BLaER1 (cell line): ENCODE measurements around the gene CCNT2.

Source experiments
- H3K27ac ChIP-seq: shearing (Covaris generic); formaldehyde crosslinking; 2 replicates; pipeline ENCODE4 v1.8.1; 2022
- H3K27me3 ChIP-seq: shearing (Covaris generic); formaldehyde crosslinking; 2 replicates; pipeline ENCODE4 v1.8.1; 2022
- H3K36me3 ChIP-seq: shearing (Covaris generic); formaldehyde crosslinking; 2 replicates; pipeline ENCODE4 v1.8.1; 2022
- H3K4me1 ChIP-seq: shearing (Covaris generic); formaldehyde crosslinking; 2 replicates; pipeline ENCODE4 v1.8.1; 2022
- H3K4me2 ChIP-seq: shearing (Covaris generic); formaldehyde crosslinking; 2 replicates; pipeline ENCODE4 v1.8.1; 2022
- H3K4me3 ChIP-seq: shearing (Covaris generic); formaldehyde crosslinking; 2 replicates; pipeline ENCODE4 v1.8.1; 2022
- H3K9ac ChIP-seq: shearing (Covaris generic); formaldehyde crosslinking; 2 replicates; pipeline ENCODE4 v1.8.1; 2022
- H3K9me3 ChIP-seq: shearing (Covaris generic); formaldehyde crosslinking; 2 replicates; pipeline ENCODE4 v1.8.1; 2022
- H4K20me1 ChIP-seq: shearing (Covaris generic); formaldehyde crosslinking; 2 replicates; pipeline ENCODE4 v1.8.1; 2022
- Cebpa-rat ChIP-seq: shearing (Covaris generic); IDR thresholded peaks from 2 replicates; pipeline ENCODE4 v1.8.1; 2022

Gene CCNT2

GRCh38 chr2:134917888-134918525 lies 615 bp upstream of the CCNT2 start:
- peak overlapping the region; percentile 77 for H3K9ac ChIP-seq
- 0 out of 2 replicates have a peak, but pooled peaks cover under 1% of the 10 kb centered on the region for H3K9me3 ChIP-seq
- peaks cover 40% of the 10 kb centered on the region for H3K4me1 ChIP-seq
- peak overlapping the region; percentile 78 for H3K27ac ChIP-seq
- peak overlapping the region; percentile 68 for H3K4me3 ChIP-seq
- peak overlapping the region; percentile 89 for H3K4me2 ChIP-seq
- H4K20me1 ChIP-seq: peaks cover 39% of the 10 kb centered on the region
- peaks cover 17% of the 10 kb centered on the region for H3K36me3 ChIP-seq
- TF ChIP-seq Cebpa-rat: no peak
- no peaks in the 10 kb centered on the region for H3K27me3 ChIP-seq

- Histone ChIP-seq H3K4me1 (peaks cover 40% of the 10 kb centered on the region), H3K27ac (peak overlapping the region; percentile 99), H4K20me1 (peaks cover 54% of the 10 kb centered on the region), H3K4me3 (peak overlapping the region; percentile 95), H3K9me3 (no peaks in the 10 kb centered on the region), H3K36me3 (peaks cover 32% of the 10 kb centered on the region), H3K9ac (peak overlapping the region; percentile 99), H3K27me3 (no peaks in the 10 kb centered on the region), H3K4me2 (peak overlapping the region; percentile 85)
- no peak for TF ChIP-seq Cebpa-rat
These were observed 954 bp downstream of the CCNT2 start for GRCh38 chr2:134919341-134920210.

GRCh38 chr2:134924912-134925311 lies 6.3 kb downstream of the CCNT2 start:
- Histone ChIP-seq H3K4me3 (no peak overlapping the region), H3K4me1 (peaks cover 31% of the 10 kb centered on the region), H3K27me3 (no peaks in the 10 kb centered on the region), H4K20me1 (peaks cover 100% of the 10 kb centered on the region), H3K9me3 (peaks cover 7% of the 10 kb centered on the region; the same call in 1 of the 2 replicates), H3K4me2 (no peak overlapping the region), H3K36me3 (peaks cover 81% of the 10 kb centered on the region), H3K27ac (no peak overlapping the region), H3K9ac (no peak overlapping the region)
- no peak for TF ChIP-seq Cebpa-rat

GRCh38 chr2:134926231-134926931 lies 7.8 kb downstream of the CCNT2 start:
- H4K20me1 ChIP-seq: peaks cover 100% of the 10 kb centered on the region
- no peak overlapping the region for H3K9ac ChIP-seq
- no peak overlapping the region for H3K4me3 ChIP-seq
- peaks cover 16% of the 10 kb centered on the region for H3K4me1 ChIP-seq
- no peak overlapping the region for H3K27ac ChIP-seq
- TF ChIP-seq Cebpa-rat: no peak
- H3K4me2 ChIP-seq: 0 out of 2 replicates have a peak overlapping the region, but pooled peaks have one; percentile 0
- peaks cover 7% of the 10 kb centered on the region; the same call in 1 of the 2 replicates for H3K9me3 ChIP-seq
- H3K27me3 ChIP-seq: no peaks in the 10 kb centered on the region
- peaks cover 93% of the 10 kb centered on the region for H3K36me3 ChIP-seq

- Histone ChIP-seq H3K4me2 (no peak overlapping the region), H3K36me3 (peaks cover 95% of the 10 kb centered on the region)
These were observed 8.6 kb downstream of the CCNT2 start for GRCh38 chr2:134927195-134927594.

GRCh38 chr2:134932864-134933526 lies 14.4 kb downstream of the CCNT2 start:
- Histone ChIP-seq H4K20me1 (peaks cover 99% of the 10 kb centered on the region), H3K36me3 (peaks cover 74% of the 10 kb centered on the region), H3K9me3 (peaks cover 7% of the 10 kb centered on the region; the same call in 1 of the 2 replicates), H3K4me1 (peaks cover 24% of the 10 kb centered on the region), H3K4me2 (no peak overlapping the region), H3K27ac (no peak overlapping the region), H3K9ac (no peak overlapping the region), H3K27me3 (no peaks in the 10 kb centered on the region), H3K4me3 (no peak overlapping the region)
- no peak for TF ChIP-seq Cebpa-rat

More at GRCh38 chr2:134927195-134927594, 8.6 kb downstream of the CCNT2 start:
- TF ChIP-seq Cebpa-rat: no peak
- Histone ChIP-seq H3K9me3 (peaks cover 7% of the 10 kb centered on the region; the same call in 1 of the 2 replicates), H3K27ac (no peak overlapping the region), H3K9ac (no peak overlapping the region), H3K4me1 (peaks cover 10% of the 10 kb centered on the region; the same call in 1 of the 2 replicates), H3K4me3 (no peak overlapping the region), H4K20me1 (peaks cover 100% of the 10 kb centered on the region), H3K27me3 (no peaks in the 10 kb centered on the region)

DNA sequence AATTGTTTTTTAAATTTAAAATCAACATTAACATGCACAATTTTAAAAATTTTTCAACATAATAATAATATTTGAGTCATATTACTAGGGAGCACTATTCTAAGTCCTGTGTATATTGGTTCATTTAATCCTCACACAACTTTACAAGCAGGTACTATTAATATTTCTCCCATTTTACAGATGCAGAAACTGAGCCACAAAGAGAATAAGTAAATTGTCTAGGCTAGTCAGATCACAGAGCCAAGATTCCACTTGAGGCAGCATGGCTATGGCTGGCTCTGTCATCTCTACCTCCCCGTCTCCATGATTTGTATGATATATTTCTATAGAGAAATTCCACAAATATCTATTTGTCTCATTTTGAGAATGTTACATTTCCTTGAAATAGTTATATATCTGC lies 15.1 kb downstream of the CCNT2 start:
- Histone ChIP-seq H3K27me3 (no peaks in the 10 kb centered on the region), H3K4me2 (peak overlapping the region; percentile 43), H3K4me3 (no peak overlapping the region), H3K4me1 (peaks cover 24% of the 10 kb centered on the region), H4K20me1 (peaks cover 98% of the 10 kb centered on the region), H3K36me3 (peaks cover 74% of the 10 kb centered on the region), H3K27ac (no peak overlapping the region), H3K9ac (no peak overlapping the region), H3K9me3 (peaks cover 7% of the 10 kb centered on the region; the same call in 1 of the 2 replicates)
- TF ChIP-seq Cebpa-rat: no peak

DNA sequence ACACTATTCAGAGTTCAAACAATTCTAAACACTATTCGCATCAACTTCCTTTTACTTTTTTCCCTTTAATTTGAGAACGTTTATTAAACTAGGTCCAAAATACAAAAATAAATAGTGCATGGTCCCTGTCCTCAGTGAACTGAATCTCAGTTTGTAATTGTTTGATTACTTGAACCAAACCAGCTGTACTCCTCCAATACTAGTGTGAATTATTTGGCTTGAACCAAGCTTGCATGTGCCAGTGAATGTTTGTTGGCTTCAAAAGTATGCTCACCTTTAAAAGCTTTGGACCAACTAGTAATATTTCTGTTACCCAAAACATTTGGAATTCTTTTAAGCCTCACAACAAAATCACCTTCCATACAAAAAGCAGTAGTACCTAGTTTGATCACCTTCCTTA lies 15.5 kb downstream of the CCNT2 start:
- H3K27ac ChIP-seq: no peak overlapping the region
- peaks cover 24% of the 10 kb centered on the region for H3K4me1 ChIP-seq
- H3K9ac ChIP-seq: no peak overlapping the region
- TF ChIP-seq Cebpa-rat: no peak
- H4K20me1 ChIP-seq: peaks cover 97% of the 10 kb centered on the region
- no peaks in the 10 kb centered on the region for H3K27me3 ChIP-seq
- H3K9me3 ChIP-seq: peaks cover 7% of the 10 kb centered on the region; the same call in 1 of the 2 replicates
- no peak overlapping the region for H3K4me3 ChIP-seq
- H3K36me3 ChIP-seq: peaks cover 76% of the 10 kb centered on the region
- peak overlapping the region; percentile 43 for H3K4me2 ChIP-seq

- Histone ChIP-seq H3K36me3 (peaks cover 76% of the 10 kb centered on the region), H3K27me3 (no peaks in the 10 kb centered on the region), H4K20me1 (peaks cover 96% of the 10 kb centered on the region), H3K27ac (no peak overlapping the region), H3K9me3 (peaks cover 2% of the 10 kb centered on the region; the same call in 1 of the 2 replicates), H3K9ac (no peak overlapping the region), H3K4me3 (no peak overlapping the region), H3K4me1 (peaks cover 24% of the 10 kb centered on the region), H3K4me2 (peak overlapping the region; percentile 43)
- no peak for TF ChIP-seq Cebpa-rat
These were observed 16.0 kb downstream of the CCNT2 start for GRCh38 chr2:134934641-134935040.
